ENCODE measurements around the gene TNFRSF8.

- TF ChIP-seq CTCF (optimal IDR thresholded peaks at IDR 0.05 in 1 of 3, IDR thresholded peaks at IDR 0.05 in 1 of 3, conservative IDR thresholded peaks at IDR 0.05 in 1 of 3; ENCODE audit: extremely low read depth in 1 of 3, insufficient read depth in 2 of 3, low read length in 3 of 3) = no peak
- no peak for TF ChIP-seq EZH2 (IDR thresholded peaks at IDR 0.05; ENCODE audit: low read length)
Observed at GRCh38 chr1:12143631-12144155, 80.6 kb downstream of the TNFRSF8 start.

All from keratinocyte (primary cell).